ENCODE data around the gene SLC27A5.
"Not testable (repeated sequence)": the region's sequence is repeated elsewhere in the genome, so short reads cannot be mapped to it uniquely, and the experiment has no call there.

Gene SLC27A5

GRCh38 chr19:58519355-58520256 is 7.8 kb upstream of the SLC27A5 start, which contains the start of gene ZBTB45:
Gene ZBTB45, minus strand, starts transcription at chr19:58519810. Its CDS starts 2,137 bp downstream, at chr19:58517673.
- peak; percentile 96 to 98 for DNase-seq

GRCh38 chr19:58519087-58519354 is 7.2 kb upstream of the SLC27A5 start:
- DNase-seq = peak; percentile 64 to 85

GRCh38 chr19:58518256-58519086 is 6.7 kb upstream of the SLC27A5 start:
- DNase-seq = no peak

- no peak for DNase-seq
Observed at GRCh38 chr19:58516964-58517833, 5.4 kb upstream of the SLC27A5 start.

- no peak for DNase-seq
Observed at GRCh38 chr19:58516246-58516836, 4.5 kb upstream of the SLC27A5 start.

DNA sequence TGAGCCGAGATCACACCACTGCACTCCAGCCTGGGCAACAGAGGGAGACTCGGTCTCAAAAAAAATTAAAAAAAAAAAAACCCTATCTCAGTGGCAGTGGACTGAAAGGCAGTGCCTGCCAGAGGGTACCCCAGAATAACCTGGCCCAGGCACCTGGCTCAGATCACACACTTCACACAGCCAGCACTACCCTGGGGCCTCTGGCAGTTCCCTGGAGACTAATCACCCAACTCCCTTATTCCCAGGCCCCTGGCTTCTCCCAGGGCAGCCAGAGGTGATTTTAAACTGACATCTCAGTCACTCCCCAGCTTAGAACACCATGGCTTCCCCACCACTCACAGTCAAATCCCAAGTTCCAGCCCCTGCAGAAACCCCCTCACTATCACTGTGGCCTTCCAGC is 3.5 kb upstream of the SLC27A5 start:
- no peak for DNase-seq

DNA sequence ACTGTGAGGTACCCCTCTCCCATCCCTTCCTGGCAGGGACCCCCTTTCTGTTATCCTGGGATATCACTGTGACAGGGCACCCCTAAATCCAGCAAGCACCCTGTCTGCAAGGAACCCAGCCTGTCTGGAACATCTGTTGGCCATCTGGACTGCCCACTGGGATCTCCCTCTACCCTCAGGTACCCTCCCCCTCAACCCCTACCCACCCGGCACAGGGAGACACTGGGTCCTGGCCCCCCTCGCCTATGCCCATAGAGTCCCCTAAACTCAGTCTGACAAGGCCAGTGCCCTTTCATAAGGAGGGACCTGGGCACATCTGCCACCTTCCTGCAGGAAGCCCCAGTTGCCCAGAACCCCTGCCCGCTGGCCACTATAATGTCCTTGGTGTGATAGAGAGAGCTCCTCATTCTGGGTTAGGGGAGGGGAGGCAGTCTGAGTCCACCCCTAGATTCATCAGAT is 2.8 kb upstream of the SLC27A5 start:
- no peak for DNase-seq

DNA sequence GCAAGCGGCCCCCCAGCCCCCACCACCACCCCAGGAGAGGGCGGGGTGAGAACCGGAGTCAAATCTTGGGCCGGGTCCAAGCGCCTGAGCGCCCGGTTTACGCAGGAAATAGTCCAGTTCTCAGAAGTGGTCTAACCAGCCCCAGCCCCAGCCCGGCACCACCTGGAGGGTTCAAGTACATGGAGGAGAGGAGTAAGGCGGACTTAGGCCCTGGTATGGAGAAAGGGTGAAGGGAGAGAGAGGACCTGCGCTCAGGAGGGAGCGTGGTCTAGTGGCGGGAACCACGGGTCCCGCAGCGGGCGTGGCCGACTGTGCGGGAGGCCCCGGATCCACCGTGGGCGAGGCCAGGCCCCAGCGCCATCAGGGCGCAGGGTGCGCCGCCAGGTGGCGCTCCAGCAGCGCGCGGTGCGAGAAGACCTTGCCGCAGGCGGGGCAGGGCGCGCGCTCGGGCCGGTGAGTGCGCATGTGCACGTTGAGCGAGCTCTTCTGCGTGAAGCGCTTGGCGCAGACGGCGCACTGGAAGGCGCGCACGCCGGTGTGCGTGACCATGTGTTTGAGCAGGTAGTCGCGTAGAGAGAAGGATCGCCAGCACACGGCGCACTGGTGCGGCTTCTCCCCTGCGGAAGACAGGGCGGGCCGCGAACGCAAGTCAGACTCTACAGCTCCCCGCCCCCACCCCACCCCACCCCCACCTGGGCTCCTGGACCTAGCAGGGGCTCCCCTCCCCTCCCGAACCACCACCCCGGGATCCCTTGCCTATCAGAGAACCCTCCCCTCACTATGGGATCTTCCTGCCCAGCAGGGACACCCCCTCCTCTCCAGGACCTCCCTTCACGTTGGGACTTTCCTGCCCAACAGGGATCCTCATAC is 2.1 kb upstream of the SLC27A5 start:
- DNase-seq = peak; percentile 72 to 95

- DNase-seq = no peak
Observed at GRCh38 chr19:58513213-58513693, 1.5 kb upstream of the SLC27A5 start.

DNA sequence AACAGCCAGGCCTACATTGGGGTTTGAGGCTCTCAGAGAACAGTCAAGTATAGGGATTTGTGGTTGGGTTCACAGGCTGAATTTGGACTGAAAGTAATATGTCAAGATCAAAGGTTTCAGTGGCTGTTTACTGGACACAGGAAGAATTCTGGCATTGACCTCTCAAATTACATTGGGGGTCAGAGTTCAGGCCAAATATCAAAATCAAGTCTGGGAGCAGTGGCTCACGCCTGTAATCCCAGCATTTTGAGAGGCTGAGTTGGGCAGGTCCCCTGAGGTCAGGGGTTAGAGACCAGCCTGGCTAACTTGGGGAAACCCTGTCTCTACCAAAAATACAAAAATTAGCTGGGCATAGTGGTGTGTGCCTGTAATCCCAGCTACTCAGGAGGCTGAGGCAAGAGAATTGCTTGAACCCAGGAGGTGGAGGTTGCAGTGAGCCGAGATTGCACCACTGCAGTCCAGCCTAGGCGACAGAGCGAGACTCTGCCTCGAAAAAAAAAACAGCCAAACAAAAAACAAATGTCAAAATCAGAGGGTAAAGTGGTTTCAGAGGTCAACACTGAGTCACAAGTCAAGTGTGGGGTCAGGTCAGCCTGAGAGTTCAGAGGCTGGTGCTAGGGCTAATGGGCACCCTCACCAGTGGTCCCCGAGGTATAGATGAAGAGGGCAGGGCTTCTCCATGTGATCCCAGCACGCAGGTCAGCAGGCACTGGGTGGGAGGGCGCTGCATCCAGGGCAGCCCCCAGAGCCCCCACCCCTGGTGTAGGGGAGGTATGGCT is 1.5 kb downstream of the SLC27A5 start:
- DNase-seq = no peak

- DNase-seq = no peak
Observed at GRCh38 chr19:58509731-58510083, 2.1 kb downstream of the SLC27A5 start.

- not testable (repeated sequence) for DNase-seq
Observed at GRCh38 chr19:58507602-58508223, 4.1 kb downstream of the SLC27A5 start.

- DNase-seq = no peak
Observed at GRCh38 chr19:58500242-58500641, 11.6 kb downstream of the SLC27A5 start.

DNA sequence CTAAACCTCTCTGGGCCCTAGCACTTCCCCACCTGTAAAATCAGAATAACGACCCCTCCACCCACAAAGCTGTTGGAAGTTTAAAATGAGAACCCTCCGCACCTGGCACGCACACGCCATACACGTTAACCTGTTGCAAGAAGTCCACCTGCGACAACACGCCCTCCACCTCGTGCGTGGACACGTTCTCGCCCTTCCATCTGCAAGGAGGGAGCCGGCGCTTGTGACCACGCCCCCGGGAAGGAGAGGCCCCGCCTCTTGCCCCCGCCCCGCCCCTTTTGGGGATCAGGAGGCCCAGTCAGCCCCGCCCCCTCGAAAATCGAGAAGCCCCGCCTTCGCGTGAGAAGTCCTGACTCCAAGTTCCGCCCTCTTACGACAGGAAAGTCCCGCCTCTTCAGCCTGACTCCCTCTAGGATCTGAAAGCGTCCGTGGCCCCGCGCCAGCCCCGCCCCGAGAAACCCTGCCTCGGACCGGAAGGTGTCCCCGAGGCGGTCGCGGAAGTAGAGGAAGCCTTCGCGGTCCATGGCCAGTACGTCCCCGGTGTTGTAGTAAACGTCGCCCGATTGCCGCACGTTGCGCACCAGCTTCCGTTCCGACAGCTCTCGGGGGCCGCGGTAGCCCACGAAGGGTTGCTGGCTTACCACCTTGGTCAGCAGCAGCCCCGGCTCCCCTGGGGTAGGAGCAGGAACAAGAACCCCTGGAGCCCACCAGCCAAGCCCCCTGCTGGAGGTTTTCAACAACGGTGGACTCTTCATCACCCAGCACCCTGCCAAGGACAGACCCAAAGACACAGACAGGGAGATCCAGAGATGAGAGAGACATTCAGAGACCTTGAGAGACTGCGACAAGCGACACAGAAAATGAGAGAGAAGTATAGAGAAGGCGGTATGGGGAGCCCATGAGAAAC is 12.5 kb downstream of the SLC27A5 start:
- DNase-seq = peak; percentile 98

DNA sequence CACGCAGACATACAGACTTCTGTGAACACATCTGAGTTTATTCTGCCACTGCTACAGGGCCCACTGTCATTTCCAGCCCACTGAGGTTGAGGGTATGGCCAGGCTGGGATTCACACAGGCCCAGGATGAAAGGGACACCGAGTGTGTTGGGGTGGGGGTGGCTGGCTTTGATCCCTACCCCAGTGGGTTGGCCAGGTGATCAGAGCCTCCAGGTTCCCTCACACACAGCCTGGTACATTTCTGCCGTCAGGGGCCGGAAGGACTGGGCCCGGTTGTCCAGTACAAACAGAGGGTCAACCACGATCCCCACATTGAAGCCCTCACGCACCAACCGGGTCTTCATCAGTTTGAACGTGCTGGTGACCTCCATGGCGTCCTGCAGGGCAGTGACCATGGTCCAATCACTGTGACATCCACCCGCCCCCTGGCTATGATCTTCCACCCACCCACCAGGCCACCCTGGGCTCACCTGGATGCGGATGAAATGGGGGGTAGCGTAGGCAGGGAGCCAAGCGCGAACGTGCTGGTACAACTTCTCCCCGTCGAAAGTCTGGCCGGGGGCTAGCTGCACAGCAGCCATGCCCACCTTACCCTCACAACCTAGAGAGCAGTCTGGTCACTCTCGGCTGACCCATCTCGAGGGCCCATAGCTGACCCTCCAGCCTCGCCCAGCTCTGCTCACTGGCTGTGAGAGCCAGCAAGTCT is 13.3 kb downstream of the SLC27A5 start:
- no peak for DNase-seq

- no peak for DNase-seq
Observed at GRCh38 chr19:58497634-58498170, 14.1 kb downstream of the SLC27A5 start.

GRCh38 chr19:58492265-58492664 is 19.5 kb downstream of the SLC27A5 start:
- DNase-seq = no peak

GRCh38 chr19:58491393-58491792 is 20.4 kb downstream of the SLC27A5 start:
- DNase-seq = no peak

All from NCI-H524 (cell line).